T-helper 17 cell (primary cell): ENCODE measurements around the gene TMEM132D. TPM values are rescaled to one million over a fixed set of nuclear protein-coding genes. Genes with fewer than 3 reads are reported as not detected.

Experiments used
- ATAC-seq: fragments of 150-1000 bp; cut with Tn5 transposase; 2 replicates; pipeline ENCODE4 v1.10.0; 2021; ENCODE audit warnings: mild to moderate bottlenecking, moderate library complexity
- DNase-seq, 3 donors: peaks; one replicate each; pipeline versions ENCODE4 v3.0.0 to v3.0.0-alpha.2; 2020 to 2021
- H3K9me3 ChIP-seq: one replicate; pipeline ENCODE4 v1.7.0; 2013; ENCODE audit warnings: low read length, mild to moderate bottlenecking; ENCODE audit not compliant: control insufficient read depth, poor library complexity, severe bottlenecking
- H3K27ac Mint-ChIP-seq: one replicate; pipeline ENCODE4 v1.8.0; 2022; ENCODE audit warnings: mild to moderate bottlenecking, moderate library complexity, mixed read lengths
- H3K27me3 Mint-ChIP-seq: one replicate; pipeline ENCODE4 v1.8.0; 2022; ENCODE audit warnings: mixed read lengths
- H3K36me3 Mint-ChIP-seq: one replicate; pipeline ENCODE4 v1.8.0; 2022; ENCODE audit warnings: low read depth, mixed read lengths
- H3K4me1 Mint-ChIP-seq: one replicate; pipeline ENCODE4 v1.8.0; 2022; ENCODE audit warnings: mild to moderate bottlenecking, mixed read lengths
- H3K4me3 Mint-ChIP-seq: one replicate; pipeline ENCODE4 v1.8.0; 2022; ENCODE audit warnings: mild to moderate bottlenecking, moderate library complexity, mixed read lengths
- total RNA-seq, 4 donors: library from RNA in 2 of 4; stranded (reverse) in 2 of 4; gene quantifications; one replicate each; pipeline ENCODE4 v1.2.3 and lab custom pipeline; 2022 to 2026

TMEM132D gene
- total RNA-seq, 2 donors from 2014 or later: not detected

DNA sequence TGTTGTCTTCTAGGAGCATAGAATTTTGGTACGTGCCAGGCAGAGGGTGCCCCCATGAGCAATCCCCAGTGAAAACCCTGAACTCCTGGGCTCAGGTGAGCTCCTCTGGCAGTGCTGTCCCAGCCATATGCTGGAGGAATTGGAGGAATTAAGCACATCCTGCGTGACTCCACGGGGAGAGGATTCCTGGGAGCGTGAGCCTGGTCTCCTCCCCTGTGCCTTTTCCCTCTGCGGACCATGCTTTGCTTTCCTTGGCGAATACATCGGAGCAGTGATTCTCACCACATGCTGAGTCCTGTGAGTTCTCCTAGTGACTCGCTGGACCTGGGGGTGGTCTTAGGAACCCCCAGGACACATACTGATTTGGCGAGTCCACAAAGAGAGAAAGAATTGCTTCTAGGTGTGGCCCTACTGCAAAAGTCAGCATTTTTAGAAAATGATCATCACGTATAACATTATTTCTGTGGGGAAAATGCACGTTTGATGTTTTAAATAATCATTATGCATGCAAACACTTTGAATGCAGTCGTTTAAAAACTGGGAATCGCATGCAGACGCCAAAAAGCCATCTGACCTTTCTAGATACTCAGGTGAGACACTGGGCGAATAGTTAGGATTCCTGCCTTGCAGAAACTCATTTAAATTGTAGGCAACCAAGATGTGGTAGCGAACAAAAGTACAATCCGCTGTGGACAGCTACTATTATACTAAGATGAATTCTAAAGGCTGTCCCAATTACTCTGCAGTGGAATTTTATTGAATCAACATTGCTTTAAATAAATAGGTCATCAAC lies 370.9 kb downstream of the TMEM132D start:
- no peaks in the 10 kb centered on the region for H3K9me3 ChIP-seq
- no peak overlapping the region for H3K4me3 Mint-ChIP-seq
- DNase-seq: no peak
- ATAC-seq: no peak
- no peaks in the 10 kb centered on the region for H3K27me3 Mint-ChIP-seq
- H3K27ac Mint-ChIP-seq: no peak overlapping the region
- no peaks in the 10 kb centered on the region for H3K36me3 Mint-ChIP-seq
- H3K4me1 Mint-ChIP-seq: no peaks in the 10 kb centered on the region

DNA sequence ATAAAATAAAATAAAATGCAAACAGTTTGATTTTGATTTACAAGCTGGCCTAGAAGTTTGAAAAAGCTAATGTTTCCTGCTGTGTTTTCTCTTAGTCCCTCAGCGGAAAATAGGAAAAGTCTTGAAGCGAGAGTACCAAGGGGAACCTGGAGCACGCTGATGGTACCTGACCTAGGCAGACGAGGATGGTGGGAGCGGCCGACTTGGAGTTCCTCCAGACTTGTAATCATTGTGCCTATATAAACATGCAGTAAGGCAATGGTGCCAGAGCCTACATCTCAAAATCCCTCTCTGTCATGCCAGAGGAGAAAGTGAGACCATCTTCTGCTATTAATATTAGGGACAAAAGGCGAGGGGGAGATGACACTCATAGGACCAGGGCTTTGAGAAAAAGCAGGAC lies 371.7 kb downstream of the TMEM132D start:
- no peak for DNase-seq
- H3K4me1 Mint-ChIP-seq: no peaks in the 10 kb centered on the region
- H3K27me3 Mint-ChIP-seq: no peaks in the 10 kb centered on the region
- H3K36me3 Mint-ChIP-seq: no peaks in the 10 kb centered on the region
- no peak overlapping the region for H3K4me3 Mint-ChIP-seq
- H3K27ac Mint-ChIP-seq: no peak overlapping the region
- ATAC-seq: no peak
- no peaks in the 10 kb centered on the region for H3K9me3 ChIP-seq

GRCh38 chr12:129530984-129531383 lies 372.8 kb downstream of the TMEM132D start:
- ATAC-seq: no peak
- no peak overlapping the region for H3K4me3 Mint-ChIP-seq
- H3K27ac Mint-ChIP-seq: no peak overlapping the region
- H3K36me3 Mint-ChIP-seq: no peaks in the 10 kb centered on the region
- no peaks in the 10 kb centered on the region for H3K9me3 ChIP-seq
- no peak for DNase-seq
- H3K27me3 Mint-ChIP-seq: no peaks in the 10 kb centered on the region
- no peaks in the 10 kb centered on the region for H3K4me1 Mint-ChIP-seq

GRCh38 chr12:129530517-129530916 lies 373.3 kb downstream of the TMEM132D start:
- Mint-ChIP-seq H3K4me1 (no peaks in the 10 kb centered on the region), H3K27ac (no peak overlapping the region), H3K4me3 (no peak overlapping the region), H3K36me3 (no peaks in the 10 kb centered on the region), H3K27me3 (no peaks in the 10 kb centered on the region)
- DNase-seq (no peak), ATAC-seq (no peak)
- H3K9me3 ChIP-seq: no peaks in the 10 kb centered on the region

DNA sequence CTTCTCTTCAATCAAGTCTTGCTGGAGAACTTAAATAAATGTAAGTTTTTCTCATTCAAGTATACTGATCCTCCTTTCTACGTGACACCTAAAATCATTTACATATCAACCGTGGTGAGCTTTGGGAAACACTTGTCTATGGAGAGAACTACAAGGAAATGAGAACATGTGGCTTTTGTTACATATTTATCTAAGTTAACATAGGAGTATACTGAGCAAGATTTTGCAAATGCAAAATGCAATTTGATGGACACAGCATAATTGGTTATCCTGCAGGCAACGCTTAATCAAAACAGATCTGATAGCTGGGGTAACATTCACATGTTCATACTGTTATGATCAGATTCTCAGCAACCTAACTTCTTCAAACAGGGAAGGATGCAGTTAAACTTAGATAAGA lies 376.3 kb downstream of the TMEM132D start:
- DNase-seq (no peak), ATAC-seq (no peak)
- H3K4me3 Mint-ChIP-seq: no peak overlapping the region
- no peak overlapping the region for H3K27ac Mint-ChIP-seq
- H3K9me3 ChIP-seq: no peaks in the 10 kb centered on the region
- no peaks in the 10 kb centered on the region for H3K4me1 Mint-ChIP-seq
- no peaks in the 10 kb centered on the region for H3K36me3 Mint-ChIP-seq
- H3K27me3 Mint-ChIP-seq: no peaks in the 10 kb centered on the region

GRCh38 chr12:129523621-129524020 lies 380.2 kb downstream of the TMEM132D start:
- ATAC-seq (no peak), DNase-seq (no peak)
- no peaks in the 10 kb centered on the region for H3K9me3 ChIP-seq
- Mint-ChIP-seq H3K36me3 (no peaks in the 10 kb centered on the region), H3K27ac (no peak overlapping the region), H3K4me3 (no peak overlapping the region), H3K4me1 (no peaks in the 10 kb centered on the region), H3K27me3 (no peaks in the 10 kb centered on the region)

GRCh38 chr12:129520739-129521138 lies 383.1 kb downstream of the TMEM132D start:
- H3K4me3 Mint-ChIP-seq: no peak overlapping the region
- H3K9me3 ChIP-seq: no peaks in the 10 kb centered on the region
- ATAC-seq (no peak), DNase-seq (no peak)
- H3K27ac Mint-ChIP-seq: no peak overlapping the region
- no peaks in the 10 kb centered on the region for H3K4me1 Mint-ChIP-seq
- no peaks in the 10 kb centered on the region for H3K27me3 Mint-ChIP-seq
- no peaks in the 10 kb centered on the region for H3K36me3 Mint-ChIP-seq

DNA sequence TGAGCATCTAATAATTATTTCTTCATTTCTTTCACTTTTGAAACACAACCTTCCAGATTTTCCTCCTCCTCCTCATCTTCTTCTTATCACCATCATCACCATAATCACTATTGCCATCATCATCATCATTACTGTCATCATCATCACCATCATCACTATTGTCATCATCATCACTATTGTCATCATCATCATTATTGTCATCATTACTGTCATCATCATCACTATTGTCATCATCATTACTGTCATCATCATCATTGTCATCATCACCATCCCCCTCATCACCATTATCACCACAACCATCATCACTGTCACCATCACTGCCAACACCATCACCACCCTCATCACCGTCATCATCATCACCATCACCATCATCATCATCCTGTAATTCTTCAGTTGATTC lies 400.0 kb downstream of the TMEM132D start:
- Mint-ChIP-seq H3K4me1 (no peaks in the 10 kb centered on the region), H3K4me3 (no peak overlapping the region), H3K27ac (no peak overlapping the region), H3K27me3 (no peaks in the 10 kb centered on the region), H3K36me3 (no peaks in the 10 kb centered on the region)
- no peaks in the 10 kb centered on the region for H3K9me3 ChIP-seq
- ATAC-seq (no peak), DNase-seq (no peak)

GRCh38 chr12:129496226-129496625 lies 407.6 kb downstream of the TMEM132D start:
- H3K9me3 ChIP-seq: no peaks in the 10 kb centered on the region
- H3K4me1 Mint-ChIP-seq: no peaks in the 10 kb centered on the region
- H3K27me3 Mint-ChIP-seq: no peaks in the 10 kb centered on the region
- H3K36me3 Mint-ChIP-seq: no peaks in the 10 kb centered on the region
- DNase-seq (no peak), ATAC-seq (no peak)
- no peak overlapping the region for H3K27ac Mint-ChIP-seq
- H3K4me3 Mint-ChIP-seq: no peak overlapping the region

GRCh38 chr12:129494766-129495165 lies 409.1 kb downstream of the TMEM132D start:
- H3K9me3 ChIP-seq: no peaks in the 10 kb centered on the region
- DNase-seq (no peak), ATAC-seq (no peak)
- Mint-ChIP-seq H3K4me3 (no peak overlapping the region), H3K4me1 (no peaks in the 10 kb centered on the region), H3K36me3 (no peaks in the 10 kb centered on the region), H3K27ac (no peak overlapping the region), H3K27me3 (no peaks in the 10 kb centered on the region)

DNA sequence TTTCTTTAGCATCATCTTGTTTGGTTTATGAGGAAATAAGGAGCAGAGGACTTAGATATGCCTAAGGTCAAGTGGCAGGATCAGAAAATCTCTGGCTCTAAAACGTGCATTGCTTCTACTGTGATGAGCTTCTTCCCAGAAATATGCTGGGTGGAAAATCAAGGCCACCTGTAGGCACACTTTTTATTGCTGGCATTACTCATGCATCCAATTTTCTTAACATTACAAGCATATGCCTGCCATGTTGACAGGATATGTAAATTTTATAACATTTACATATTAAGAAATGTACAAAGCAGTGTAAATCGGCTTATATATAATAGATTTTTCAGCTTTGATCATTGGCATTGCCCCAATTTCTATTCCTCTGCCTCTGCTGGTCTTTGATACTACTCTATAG lies 409.6 kb downstream of the TMEM132D start:
- ATAC-seq (no peak), DNase-seq (no peak)
- Mint-ChIP-seq H3K4me3 (no peak overlapping the region), H3K27me3 (no peaks in the 10 kb centered on the region), H3K36me3 (no peaks in the 10 kb centered on the region), H3K4me1 (no peaks in the 10 kb centered on the region), H3K27ac (no peak overlapping the region)
- H3K9me3 ChIP-seq: no peaks in the 10 kb centered on the region

GRCh38 chr12:129489100-129489676 lies 414.6 kb downstream of the TMEM132D start:
- no peaks in the 10 kb centered on the region for H3K9me3 ChIP-seq
- no peaks in the 10 kb centered on the region for H3K27me3 Mint-ChIP-seq
- no peaks in the 10 kb centered on the region for H3K36me3 Mint-ChIP-seq
- H3K4me1 Mint-ChIP-seq: no peaks in the 10 kb centered on the region
- no peak for DNase-seq
- no peak overlapping the region for H3K27ac Mint-ChIP-seq
- no peak overlapping the region for H3K4me3 Mint-ChIP-seq
- no peak for ATAC-seq

GRCh38 chr12:129486931-129487330 lies 416.9 kb downstream of the TMEM132D start:
- Mint-ChIP-seq H3K4me1 (no peaks in the 10 kb centered on the region), H3K36me3 (no peaks in the 10 kb centered on the region), H3K27ac (no peak overlapping the region), H3K4me3 (no peak overlapping the region), H3K27me3 (no peaks in the 10 kb centered on the region)
- DNase-seq (no peak), ATAC-seq (no peak)
- no peaks in the 10 kb centered on the region for H3K9me3 ChIP-seq
